ENCODE results near the gene DLST.
"Not testable (repeated sequence)": the region's sequence is repeated elsewhere in the genome, so short reads cannot be mapped to it uniquely, and the experiment has no call there.

DLST gene

DNA sequence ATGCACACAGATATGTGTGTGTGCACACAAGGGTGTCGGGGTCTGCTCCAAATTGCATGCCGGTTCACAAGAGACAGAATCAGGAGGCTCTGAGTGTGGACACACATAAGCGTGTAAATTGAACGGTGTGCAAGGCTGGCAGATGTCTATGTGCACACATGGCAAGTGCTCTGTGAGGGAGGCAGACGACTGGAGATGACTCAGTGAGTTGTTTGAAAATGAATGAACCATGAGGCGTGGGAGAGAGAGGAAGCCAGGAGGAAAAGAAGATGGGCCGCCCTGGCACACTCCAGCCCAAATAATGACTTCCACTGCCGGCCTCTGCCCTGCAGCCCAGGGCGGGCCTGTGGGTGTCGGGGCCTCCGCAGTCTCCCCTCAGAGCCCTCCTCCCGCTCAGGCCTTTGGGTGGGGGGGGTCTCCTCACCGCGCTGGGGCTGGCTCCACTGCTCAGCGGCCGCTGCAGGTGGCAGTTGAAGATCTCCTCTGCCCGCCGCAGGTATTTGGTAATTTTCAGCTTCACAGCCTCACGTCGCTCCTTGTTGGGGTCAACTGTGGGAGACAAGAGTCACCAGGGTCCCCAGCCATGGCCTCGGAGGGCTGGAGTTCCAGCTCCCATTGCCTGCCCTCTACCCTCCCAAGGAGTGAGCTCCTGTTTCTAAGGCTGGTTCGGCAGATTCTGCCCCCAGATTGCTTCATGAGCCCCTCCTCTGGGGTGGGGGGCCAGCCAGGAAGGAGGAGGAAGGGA lies 37.9 kb downstream of the DLST start:
- DNase-seq = no peak

GRCh38 chr14:74920281-74920680 lies 38.6 kb downstream of the DLST start:
- no peak for DNase-seq

GRCh38 chr14:74921053-74921620 lies 39.4 kb downstream of the DLST start:
- no peak for DNase-seq

DNA sequence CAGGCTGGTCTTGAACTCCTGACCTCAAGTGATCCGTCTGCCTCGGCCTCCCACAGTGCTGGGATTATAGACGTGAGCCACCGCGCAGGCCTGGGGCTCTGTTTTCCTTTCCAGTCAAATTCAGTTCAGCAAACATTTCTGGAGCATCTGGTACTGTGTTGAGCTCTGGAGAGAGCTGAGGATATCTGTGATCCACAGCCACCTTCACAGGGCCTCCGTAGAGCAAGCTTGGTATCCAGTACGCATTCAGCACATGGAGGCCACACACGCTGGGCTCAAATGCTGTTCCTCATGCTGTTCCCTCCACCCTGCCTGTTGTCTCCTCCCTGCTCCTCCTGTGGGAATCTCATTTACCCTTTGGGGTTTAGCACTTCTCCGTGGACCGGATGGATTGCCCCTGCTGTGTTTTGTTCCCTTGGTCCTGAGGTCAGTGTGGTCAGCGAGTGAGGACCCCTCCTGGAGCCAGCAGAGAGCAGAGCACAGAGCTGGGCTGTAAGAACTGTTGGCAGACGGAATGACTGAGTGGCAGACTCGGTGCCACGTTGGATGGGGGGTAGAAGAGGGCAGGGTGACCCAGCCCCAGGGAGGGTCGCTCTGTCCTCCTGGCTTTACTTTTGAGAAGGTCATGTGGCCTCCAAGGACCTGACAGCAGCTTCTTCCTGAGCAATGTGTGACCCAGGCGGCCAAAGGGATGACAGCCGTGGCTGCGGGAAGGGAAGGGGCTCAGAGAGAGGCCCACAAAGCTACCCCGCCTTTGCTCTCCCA lies 40.5 kb downstream of the DLST start:
- no peak for DNase-seq

GRCh38 chr14:74922752-74923401 lies 41.2 kb downstream of the DLST start, which contains the start of gene RPS6KL1:
Gene RPS6KL1, minus strand, starts transcription at chr14:74923260. Its CDS starts 1,719 bp downstream, at chr14:74921541.
- DNase-seq = peak; percentile 85

- no peak for DNase-seq
Observed at GRCh38 chr14:74924061-74924460, 42.3 kb downstream of the DLST start.

GRCh38 chr14:74927225-74927624 lies 45.5 kb downstream of the DLST start:
- no peak for DNase-seq

DNA sequence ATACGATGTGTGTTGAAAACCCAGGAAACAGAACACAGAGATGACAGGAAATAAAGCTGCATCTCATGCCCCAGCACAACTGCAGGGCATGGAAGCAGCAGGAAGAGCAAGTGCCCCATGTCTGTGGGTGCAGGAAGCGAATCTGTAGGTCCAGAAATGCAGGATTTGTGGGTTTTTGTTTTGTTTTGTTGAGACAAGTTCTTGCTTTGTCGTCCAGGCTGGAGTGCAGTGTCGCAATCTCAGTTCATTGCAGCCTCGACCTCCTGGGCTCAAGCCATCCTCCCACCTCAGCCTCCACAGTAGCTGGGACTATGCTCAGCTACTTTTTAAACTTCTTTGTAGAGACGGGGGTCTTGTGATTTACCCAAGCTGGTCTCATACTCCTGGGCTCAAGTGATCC lies 47.5 kb downstream of the DLST start:
- DNase-seq = no peak

DNA sequence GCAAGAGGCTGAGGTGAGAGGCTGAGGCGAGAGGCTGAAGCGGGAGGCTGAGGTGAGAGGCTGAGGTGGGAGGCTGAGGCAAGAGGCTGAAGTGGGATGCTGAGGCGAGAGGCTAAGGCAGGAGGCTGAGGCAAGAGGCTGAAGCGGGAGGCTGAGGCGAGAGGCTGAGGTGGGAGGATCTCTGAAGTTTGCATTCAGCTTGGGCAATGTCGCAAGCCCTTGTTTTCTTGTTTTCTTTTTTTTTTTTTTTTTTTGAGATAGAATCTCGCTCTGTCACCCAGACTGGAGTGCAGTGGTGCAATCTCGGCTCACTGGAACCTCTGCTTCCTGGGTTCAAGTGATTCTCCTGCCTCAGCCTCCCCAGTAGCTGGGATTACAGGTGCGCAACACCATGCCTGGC lies 50.0 kb downstream of the DLST start:
- DNase-seq = not testable (repeated sequence)

DNA sequence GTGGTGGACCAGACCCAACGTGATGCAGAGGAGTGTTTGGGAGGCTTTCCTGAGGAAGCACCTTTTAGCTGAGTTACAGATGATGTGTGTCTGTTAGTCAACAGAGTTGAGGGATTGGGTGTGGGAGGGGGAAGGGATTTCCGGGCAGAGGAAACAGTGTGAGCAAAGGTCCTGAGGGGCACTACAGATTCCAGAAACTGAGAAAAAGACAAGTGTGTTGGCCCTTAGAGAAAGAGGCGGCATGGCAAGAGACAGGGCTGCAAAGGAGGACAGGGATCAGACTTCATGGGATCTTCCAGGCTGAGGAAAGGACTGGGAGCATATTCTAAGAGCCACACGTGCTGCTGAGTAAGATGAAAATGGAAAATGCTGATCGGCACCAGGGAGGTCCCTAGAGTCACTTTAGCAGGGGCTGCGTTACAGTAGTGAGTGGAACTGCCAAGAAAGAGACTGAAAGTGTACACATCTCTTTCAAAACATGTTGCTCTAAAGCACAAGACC lies 50.7 kb downstream of the DLST start:
- DNase-seq = no peak

GRCh38 chr14:74932936-74933335 lies 51.2 kb downstream of the DLST start:
- not testable (repeated sequence) for DNase-seq

DNA sequence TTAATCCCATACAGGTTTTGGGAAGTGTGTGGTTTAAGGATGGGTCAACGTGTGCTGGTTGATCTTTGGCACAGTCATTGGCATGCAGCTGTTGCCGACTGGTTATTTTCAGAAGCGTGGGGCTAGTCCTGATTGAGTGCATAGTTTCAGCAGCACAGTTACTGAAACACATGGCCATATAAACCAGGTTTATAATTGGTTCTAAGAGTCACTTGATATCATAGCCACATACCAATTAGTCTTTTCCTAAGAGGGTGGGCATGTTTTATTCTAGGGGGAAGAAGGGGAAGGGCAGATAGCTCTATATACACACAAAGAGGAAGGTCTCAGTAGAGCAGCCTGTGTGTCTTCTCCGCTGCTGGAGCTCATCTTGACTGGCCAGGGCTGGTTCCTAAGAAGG lies 52.3 kb downstream of the DLST start:
- DNase-seq = no peak

GRCh38 chr14:74934476-74935359 lies 53.0 kb downstream of the DLST start:
- no peak for DNase-seq

- no peak for DNase-seq
Observed at GRCh38 chr14:74935360-74935680, 53.6 kb downstream of the DLST start.

DNA sequence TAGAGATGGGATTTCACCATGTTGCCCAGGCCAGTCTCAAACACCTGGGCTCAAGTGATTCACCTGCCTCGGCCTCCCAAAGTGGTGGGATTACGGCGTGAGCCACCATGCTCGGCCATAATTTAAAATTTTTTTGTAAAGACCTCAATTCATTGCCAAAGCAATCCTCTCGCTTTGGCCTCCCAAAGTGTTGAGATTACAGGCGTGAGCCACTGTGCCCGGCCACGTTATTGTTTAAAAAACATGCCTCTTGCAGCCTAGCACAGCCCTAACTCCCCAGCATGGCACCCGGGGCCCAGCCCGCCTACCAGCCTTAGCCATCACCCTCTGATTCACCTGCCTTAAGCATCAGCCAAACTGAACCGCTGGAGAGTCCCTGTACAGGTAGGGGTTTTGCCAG lies 54.4 kb downstream of the DLST start:
- no peak for DNase-seq

DNA sequence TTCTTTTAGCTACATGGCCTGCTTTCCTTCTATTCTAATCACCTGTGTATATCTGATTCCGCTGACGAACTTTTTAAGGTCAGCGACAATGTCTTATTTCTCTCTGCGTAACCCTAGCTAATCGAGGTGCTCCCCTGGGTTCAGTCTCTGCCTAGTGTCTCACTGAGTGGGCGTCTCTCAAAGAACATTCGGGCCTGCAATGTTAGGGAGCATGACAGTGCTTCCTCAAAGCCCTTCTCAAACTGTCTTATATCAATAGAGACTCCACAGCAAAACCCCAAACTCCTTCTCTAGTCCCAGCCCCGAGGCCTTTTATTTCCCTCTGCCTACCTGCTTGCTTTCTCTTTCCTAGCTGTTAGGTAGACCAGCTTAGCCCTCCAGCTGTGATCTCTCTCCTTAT lies 55.0 kb downstream of the DLST start:
- no peak for DNase-seq

DNA sequence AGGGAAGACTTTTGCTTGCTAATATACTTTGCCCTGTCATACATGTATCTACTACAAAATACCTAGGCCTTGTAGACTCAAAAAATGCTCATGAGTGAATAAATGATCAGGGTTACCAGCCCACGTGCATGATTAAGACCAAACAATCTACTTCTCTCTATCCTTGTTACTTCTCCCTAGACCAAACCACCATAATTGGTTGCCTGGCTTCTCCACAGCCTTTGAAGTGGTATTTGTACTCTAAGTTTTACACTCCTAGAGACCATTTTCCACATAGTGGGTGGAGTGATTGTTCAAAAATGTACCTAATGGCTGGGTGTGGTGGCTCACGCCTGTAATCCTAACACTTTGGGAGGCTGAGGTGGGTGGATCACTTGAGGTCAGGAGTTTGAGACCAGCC lies 55.5 kb downstream of the DLST start:
- no peak for DNase-seq

GRCh38 chr14:74938531-74939495 lies 57.1 kb downstream of the DLST start:
- no peak for DNase-seq

DNA sequence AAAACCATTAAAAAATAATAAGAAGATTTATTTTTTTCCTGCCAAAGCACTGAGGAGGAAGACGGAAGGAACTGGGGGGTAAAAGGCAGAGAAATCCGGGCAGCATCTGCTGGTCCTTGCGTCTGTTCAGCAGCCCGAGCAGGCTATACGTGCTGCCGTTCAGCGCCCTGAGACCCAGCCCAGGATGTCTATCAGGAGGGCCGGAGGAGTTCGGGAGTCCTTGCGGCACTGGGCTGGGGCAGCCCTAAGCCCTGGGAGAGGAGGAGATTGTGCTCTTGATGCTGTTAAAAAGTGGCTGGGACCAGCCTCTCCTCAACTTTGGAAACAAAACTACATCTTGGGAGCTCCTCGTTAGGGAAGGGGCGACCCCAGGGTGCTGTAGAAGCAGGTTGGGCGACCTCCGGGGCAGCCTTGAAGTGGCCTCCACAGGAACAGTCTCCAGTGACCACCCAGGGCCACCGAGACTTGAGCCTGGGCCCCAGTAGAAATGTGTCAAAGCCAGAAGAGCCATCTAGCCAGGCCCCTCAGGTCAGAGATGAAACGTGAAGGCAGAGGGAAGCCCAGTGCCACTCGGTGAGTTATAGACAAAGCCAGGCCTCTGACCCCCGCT lies 59.3 kb downstream of the DLST start:
- DNase-seq = no peak

DNA sequence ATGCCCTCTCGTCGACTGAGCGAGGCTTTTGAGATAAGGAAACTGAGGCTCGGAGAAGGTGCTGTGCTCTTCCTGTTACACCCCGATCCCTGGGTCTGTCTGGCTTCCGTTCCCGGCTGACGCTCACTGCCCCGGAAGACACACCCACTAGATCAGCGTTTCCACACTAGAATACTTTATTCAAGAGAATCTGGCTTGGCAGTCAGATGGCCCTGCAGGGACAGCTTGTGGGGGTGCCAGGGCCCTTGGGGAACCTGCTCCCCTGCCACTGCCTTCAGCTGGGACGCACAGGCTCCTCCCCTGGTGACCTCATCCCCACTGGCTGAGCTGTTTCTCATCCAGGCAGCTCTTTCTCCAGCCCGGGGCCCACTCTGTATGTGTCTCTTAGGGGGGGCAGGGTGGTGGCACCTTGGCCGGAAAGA lies 60.0 kb downstream of the DLST start:
- DNase-seq = peak; percentile 63

- DNase-seq = no peak
Observed at GRCh38 chr14:74942181-74942580, 60.5 kb downstream of the DLST start.
